GM19324 (cell line): ENCODE results near the gene FABP3.

Experiments used
- ATAC-seq: cut with Tn5 transposase; IDR thresholded peaks from one replicate; pipeline ENCODE4 v1.9.1; 2021; ENCODE audit warnings: mild to moderate bottlenecking, moderate library complexity; ENCODE audit not compliant: unreplicated experiment, low FRiP score

FABP3 gene

GRCh38 chr1:31324992-31325391, 47.9 kb downstream of the FABP3 start:
- ATAC-seq, result no peak

- no peak for ATAC-seq
Measured at GRCh38 chr1:31324093-31324492, 48.8 kb downstream of the FABP3 start.

- no peak for ATAC-seq
Measured at GRCh38 chr1:31318146-31318545, 54.7 kb downstream of the FABP3 start.

GRCh38 chr1:31315902-31316301, 57.0 kb downstream of the FABP3 start:
- ATAC-seq, result no peak
